Measurements from ENCODE around the gene MUS81. TPM values are rescaled to one million over a fixed set of nuclear protein-coding genes. Genes with fewer than 3 reads are reported as not detected.

MUS81 gene
- total and polyA plus RNA-seq, 2 of the 13 experiments (the other 11 are each of a cell fraction or from before 2014, with no cell fraction given) = 25.6 to 30.2 TPM

DNA sequence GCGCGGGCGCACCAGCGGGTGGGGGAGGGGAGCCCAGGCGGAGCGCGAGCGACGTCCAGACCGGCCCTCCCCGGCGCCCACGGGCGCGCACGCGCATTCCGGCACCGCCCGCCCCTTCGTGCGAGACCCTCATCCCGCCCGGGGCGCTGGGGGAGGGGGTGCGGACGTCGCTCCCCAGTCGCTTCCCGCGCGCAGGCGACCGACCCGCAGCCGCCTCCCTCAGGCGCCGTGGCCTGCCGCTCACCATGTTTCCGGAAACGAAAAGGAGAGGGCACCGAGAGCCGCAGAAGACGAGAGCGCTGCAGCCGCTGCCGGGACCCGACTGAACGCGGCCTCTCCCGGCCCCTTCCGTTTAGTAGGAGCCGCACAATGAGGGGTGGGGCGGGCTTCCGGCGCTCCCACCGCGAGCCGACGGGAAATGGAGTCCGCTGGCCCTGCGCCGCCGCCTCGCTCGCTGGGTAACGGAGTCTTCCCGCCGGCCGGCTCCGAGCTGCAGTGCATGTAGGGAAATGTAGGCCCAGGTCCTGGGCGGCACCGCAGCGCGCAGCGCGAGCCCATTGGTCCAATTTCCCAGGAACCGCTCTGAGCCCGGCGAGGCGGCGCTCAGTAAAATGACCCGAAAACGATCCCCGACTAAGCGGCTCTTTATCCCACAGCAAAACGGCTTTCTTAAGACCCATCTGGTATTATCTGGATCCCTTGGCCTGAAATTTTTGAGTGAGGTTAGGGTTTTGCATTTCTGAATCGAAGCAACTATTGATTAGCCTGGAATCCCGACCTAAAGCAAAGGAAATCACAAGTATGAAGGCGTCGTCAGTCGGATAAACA is 2.2 kb upstream of the MUS81 start, which contains the start of gene CFL1 (continued):
- TF ChIP-seq DRAP1 (CRISPR knock-in tag; IDR thresholded peaks at IDR 0.05) = peak; percentile 97
- peak; percentile 72; the same call in 1 of the 2 replicates for TF ChIP-seq KLF15 (CRISPR knock-in tag; IDR thresholded peaks at IDR 0.05; ENCODE audit: borderline replicate concordance)
- peak; percentile 85 for TF ChIP-seq ZFX (CRISPR knock-in tag; IDR thresholded peaks at IDR 0.05; ENCODE audit: low read depth)
- peak; percentile 82; the same call in 1 of the 2 replicates for TF ChIP-seq ZNF710 (CRISPR knock-in tag; IDR thresholded peaks at IDR 0.05; ENCODE audit: borderline replicate concordance)
- no peak for TF ChIP-seq GPN1 (CRISPR knock-in tag; IDR thresholded peaks at IDR 0.05; ENCODE audit: borderline replicate concordance)
- TF ChIP-seq ZGPAT (CRISPR knock-in tag; IDR thresholded peaks at IDR 0.05) = peak; percentile 75
- TF ChIP-seq YY1 (IDR thresholded peaks at IDR 0.05; ENCODE audit: insufficient read depth, insufficient replicate concordance, low read depth, low read length) = peak; percentile 69
- TF ChIP-seq, protein P1, sequence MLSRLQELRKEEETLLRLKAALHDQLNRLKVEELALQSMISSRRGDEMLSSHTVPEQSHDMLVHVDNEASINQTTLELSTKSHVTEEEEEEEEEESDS (CRISPR knock-in tag; IDR thresholded peaks at IDR 0.05; ENCODE audit: borderline replicate concordance) = 0 out of 2 replicates have a peak, but pooled peaks have one; percentile 48
- TF ChIP-seq CCDC6 (CRISPR knock-in tag; IDR thresholded peaks at IDR 0.05) = peak; percentile 94
- no peak for TF ChIP-seq ZNF530 (CRISPR knock-in tag; IDR thresholded peaks at IDR 0.05; ENCODE audit: low read depth)
- TF ChIP-seq ZNF547 (CRISPR knock-in tag; IDR thresholded peaks at IDR 0.05) = peak; percentile 52; the same call in 1 of the 2 replicates
- peak; percentile 35; the same call in 1 of the 2 replicates for TF ChIP-seq ZBTB14 (CRISPR knock-in tag; IDR thresholded peaks at IDR 0.05)
- TF ChIP-seq ZNF333 (CRISPR knock-in tag; IDR thresholded peaks at IDR 0.05; ENCODE audit: borderline replicate concordance) = peak; percentile 74; the same call in 1 of the 2 replicates
- peak; percentile 21 for TF ChIP-seq ZNF18 (CRISPR knock-in tag; IDR thresholded peaks at IDR 0.05; ENCODE audit: insufficient replicate concordance)
- TF ChIP-seq HNRNPUL1 (IDR thresholded peaks at IDR 0.05; ENCODE audit: low read depth, low read length) = peak; percentile 16; the same call in 1 of the 2 replicates
- TF ChIP-seq NR2C2 (CRISPR knock-in tag; IDR thresholded peaks at IDR 0.05; ENCODE audit: borderline replicate concordance) = peak; percentile 90
- no peak for TF ChIP-seq HHEX (CRISPR knock-in tag; IDR thresholded peaks at IDR 0.05)
- TF ChIP-seq EED (CRISPR knock-in tag; IDR thresholded peaks at IDR 0.05) = 0 out of 2 replicates have a peak, but pooled peaks have one; percentile 66
- 0 out of 2 replicates have a peak, but pooled peaks have one; percentile 65 for TF ChIP-seq FOXO1 (CRISPR knock-in tag; IDR thresholded peaks at IDR 0.05)

Data from HepG2 (cell line).